Mononuclear cell (primary cell): ENCODE measurements around the gene SGPP2. TPM values are rescaled to one million over a fixed set of nuclear protein-coding genes. Genes with fewer than 3 reads are reported as not detected.

Experiments used
- H3K27me3 ChIP-seq: 2 replicates; pipeline ENCODE4 v1.6.0; 2011; ENCODE audit warnings: low read length, control low read depth; ENCODE audit not compliant: insufficient read depth
- H3K4me1 ChIP-seq: 2 replicates; pipeline ENCODE4 v1.5.1; 2011; ENCODE audit warnings: mild to moderate bottlenecking, low read length, control low read depth; ENCODE audit not compliant: insufficient read depth
- H3K4me3 ChIP-seq: 2 replicates; pipeline ENCODE4 v1.5.1; 2011; ENCODE audit warnings: mild to moderate bottlenecking, low read length, moderate library complexity
- H3K9me3 ChIP-seq: 2 replicates; pipeline ENCODE4 v1.5.1; 2011; ENCODE audit warnings: low read depth, mild to moderate bottlenecking, control low read depth, low read length
- total RNA-seq: library from RNA; depleted of rRNA; stranded (reverse); fragments of >200 nt; gene quantifications from one replicate; pipeline ENCODE4 v1.2.3, GENCODE V29; 2012

Gene SGPP2
- total RNA-seq, 1 donor, result 0.94 TPM

- Histone ChIP-seq H3K4me3 (no peak overlapping the region), H3K9me3 (no peaks in the 10 kb centered on the region), H3K4me1 (no peaks in the 10 kb centered on the region), H3K27me3 (no peaks in the 10 kb centered on the region)
These were observed 16.5 kb downstream of the SGPP2 start for GRCh38 chr2:222440673-222441422.

DNA sequence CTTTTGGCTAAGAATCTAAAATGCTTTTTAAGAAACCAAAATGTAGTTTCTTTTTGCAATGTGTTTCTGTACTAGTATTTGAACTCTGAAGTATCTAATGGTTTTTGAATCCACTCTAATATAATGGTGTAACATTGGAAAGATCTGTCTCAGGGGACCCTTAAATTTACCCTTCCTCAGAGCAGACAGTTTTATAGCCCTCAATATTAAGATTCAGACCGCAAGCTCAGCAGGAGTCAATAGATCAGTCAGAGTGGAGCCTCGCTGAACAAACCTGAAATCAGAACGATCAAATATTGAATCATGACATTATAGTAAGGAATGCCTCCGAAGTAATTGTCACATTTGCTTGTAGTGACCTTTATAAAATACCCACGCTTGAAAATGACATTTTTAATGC is 18.3 kb downstream of the SGPP2 start:
- Histone ChIP-seq H3K4me1 (peaks cover 9% of the 10 kb centered on the region), H3K4me3 (no peak overlapping the region), H3K27me3 (no peaks in the 10 kb centered on the region), H3K9me3 (no peaks in the 10 kb centered on the region)

- no peak overlapping the region for H3K4me3 ChIP-seq
- no peaks in the 10 kb centered on the region for H3K27me3 ChIP-seq
- H3K4me1 ChIP-seq, result peaks cover 30% of the 10 kb centered on the region
- H3K9me3 ChIP-seq, result no peaks in the 10 kb centered on the region
These were observed 20.9 kb downstream of the SGPP2 start for GRCh38 chr2:222445227-222445626.

- Histone ChIP-seq H3K4me3 (no peak overlapping the region), H3K27me3 (no peaks in the 10 kb centered on the region)
These were observed 22.8 kb downstream of the SGPP2 start for GRCh38 chr2:222447131-222447530.

GRCh38 chr2:222448748-222449181 is 24.4 kb downstream of the SGPP2 start:
- H3K9me3 ChIP-seq, result no peaks in the 10 kb centered on the region
- H3K27me3 ChIP-seq, result no peaks in the 10 kb centered on the region
- H3K4me1 ChIP-seq, result peaks cover 30% of the 10 kb centered on the region
- no peak overlapping the region for H3K4me3 ChIP-seq

More at GRCh38 chr2:222447131-222447530, 22.8 kb downstream of the SGPP2 start:
- Histone ChIP-seq H3K9me3 (no peaks in the 10 kb centered on the region), H3K4me1 (peaks cover 30% of the 10 kb centered on the region)

- Histone ChIP-seq H3K4me3 (no peak overlapping the region), H3K9me3 (no peaks in the 10 kb centered on the region), H3K4me1 (peaks cover 30% of the 10 kb centered on the region), H3K27me3 (no peaks in the 10 kb centered on the region)
These were observed 25.7 kb downstream of the SGPP2 start for GRCh38 chr2:222450021-222450420.

GRCh38 chr2:222451224-222451674 is 26.9 kb downstream of the SGPP2 start:
- Histone ChIP-seq H3K9me3 (no peaks in the 10 kb centered on the region), H3K4me1 (peaks cover 30% of the 10 kb centered on the region), H3K4me3 (no peak overlapping the region), H3K27me3 (no peaks in the 10 kb centered on the region)

- Histone ChIP-seq H3K4me1 (peaks cover 23% of the 10 kb centered on the region), H3K27me3 (no peaks in the 10 kb centered on the region), H3K9me3 (no peaks in the 10 kb centered on the region), H3K4me3 (no peak overlapping the region)
These were observed 28.1 kb downstream of the SGPP2 start for GRCh38 chr2:222452422-222452950.

DNA sequence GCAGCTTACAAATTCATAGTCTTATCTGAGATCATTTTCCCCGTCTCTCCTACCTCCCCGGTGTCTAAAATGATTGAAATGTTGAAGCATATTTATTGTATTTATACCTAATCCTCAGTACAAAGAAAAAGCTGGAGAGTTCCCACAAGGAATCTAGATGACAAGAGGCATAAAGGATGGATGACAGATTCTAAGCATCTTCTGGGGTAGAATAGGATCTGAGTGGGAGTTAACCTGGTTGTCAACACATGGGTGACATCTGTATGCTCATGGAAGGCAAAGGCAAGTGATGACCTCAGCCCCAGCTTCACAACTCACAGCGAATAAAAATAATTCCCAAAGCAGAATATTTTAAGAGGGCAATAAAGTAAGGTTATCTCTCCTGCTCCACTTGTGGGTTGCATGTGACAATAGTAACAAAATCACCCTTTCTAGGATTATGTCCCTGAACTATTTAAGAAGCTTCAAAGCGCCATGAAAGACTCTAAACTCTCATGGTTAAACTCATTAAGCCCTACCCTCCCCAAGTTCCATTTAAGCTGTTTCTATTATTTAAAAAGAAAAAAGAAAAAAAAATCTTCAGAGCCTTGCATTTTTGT is 32.2 kb downstream of the SGPP2 start:
- Histone ChIP-seq H3K4me1 (no peaks in the 10 kb centered on the region), H3K9me3 (no peaks in the 10 kb centered on the region), H3K27me3 (no peaks in the 10 kb centered on the region), H3K4me3 (no peak overlapping the region)

GRCh38 chr2:222459983-222460382 is 35.6 kb downstream of the SGPP2 start:
- Histone ChIP-seq H3K27me3 (no peaks in the 10 kb centered on the region), H3K9me3 (no peaks in the 10 kb centered on the region), H3K4me1 (no peaks in the 10 kb centered on the region), H3K4me3 (no peak overlapping the region)

- Histone ChIP-seq H3K27me3 (no peaks in the 10 kb centered on the region), H3K9me3 (no peaks in the 10 kb centered on the region), H3K4me1 (no peaks in the 10 kb centered on the region), H3K4me3 (no peak overlapping the region)
These were observed 41.4 kb downstream of the SGPP2 start for GRCh38 chr2:222465746-222466145.

DNA sequence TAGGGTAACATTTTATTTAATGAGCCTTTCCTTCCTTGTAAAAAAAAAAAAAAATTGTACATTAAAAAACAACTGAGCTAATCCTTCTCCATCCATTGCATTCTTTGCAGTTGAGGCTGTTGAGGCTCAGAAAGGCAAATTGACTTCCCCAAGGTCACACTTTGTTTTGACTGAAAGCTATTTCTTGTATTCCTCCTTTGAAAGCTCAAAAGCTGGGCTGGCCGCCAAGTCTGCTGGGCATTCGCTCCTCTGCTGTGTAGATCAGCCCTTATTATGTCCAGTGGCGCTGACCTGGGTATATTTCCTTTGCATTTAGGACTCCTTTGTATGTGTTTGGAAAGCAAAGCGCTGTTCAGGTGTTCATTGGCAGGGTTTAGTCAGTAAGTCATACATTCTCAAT is 44.0 kb downstream of the SGPP2 start:
- Histone ChIP-seq H3K4me3 (no peak overlapping the region), H3K27me3 (no peaks in the 10 kb centered on the region), H3K4me1 (no peaks in the 10 kb centered on the region), H3K9me3 (no peaks in the 10 kb centered on the region)

- no peaks in the 10 kb centered on the region for H3K27me3 ChIP-seq
- H3K4me1 ChIP-seq, result no peaks in the 10 kb centered on the region
- no peak overlapping the region for H3K4me3 ChIP-seq
- no peaks in the 10 kb centered on the region for H3K9me3 ChIP-seq
These were observed 46.6 kb downstream of the SGPP2 start for GRCh38 chr2:222470802-222471468.

DNA sequence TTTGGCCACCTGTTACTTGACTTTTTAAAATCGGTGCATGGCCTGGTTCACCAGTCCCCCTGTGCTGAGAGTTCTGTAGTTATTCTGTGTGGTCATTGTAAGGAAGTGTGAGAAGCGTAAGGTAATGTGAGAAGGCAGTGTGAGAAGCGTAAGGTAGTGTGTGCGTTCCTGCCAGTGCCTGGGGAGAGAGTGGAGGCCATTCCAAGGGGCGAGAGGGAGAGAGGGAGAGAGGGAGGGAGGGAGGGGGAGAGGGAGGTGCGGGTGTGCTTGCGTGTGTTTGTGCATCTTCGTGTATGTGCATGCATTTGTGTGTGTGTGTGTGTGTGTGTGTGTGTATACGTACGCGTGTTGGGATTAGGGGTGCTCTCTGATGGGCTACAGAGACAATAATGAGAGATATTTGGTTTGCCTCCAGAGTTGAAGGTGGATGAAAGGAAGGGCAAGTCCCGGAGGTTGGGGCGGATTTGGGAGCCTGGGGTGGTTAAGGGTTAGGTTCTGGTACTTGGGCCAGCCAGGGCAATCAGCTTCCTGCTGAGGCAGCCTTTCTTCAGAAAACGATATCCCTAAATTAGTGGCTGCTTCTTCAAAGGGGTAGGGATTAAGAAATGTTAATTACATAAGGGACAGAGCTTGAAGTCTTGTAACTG is 53.7 kb downstream of the SGPP2 start:
- Histone ChIP-seq H3K4me1 (no peaks in the 10 kb centered on the region), H3K27me3 (peaks cover 6% of the 10 kb centered on the region), H3K4me3 (no peak overlapping the region), H3K9me3 (no peaks in the 10 kb centered on the region)

- Histone ChIP-seq H3K27me3 (peaks cover 6% of the 10 kb centered on the region), H3K4me3 (no peak overlapping the region), H3K9me3 (no peaks in the 10 kb centered on the region), H3K4me1 (no peaks in the 10 kb centered on the region)
These were observed 55.5 kb downstream of the SGPP2 start for GRCh38 chr2:222479859-222480258.
